C4-2B (cell line): Measurements from ENCODE around the gene RASA4B.
"Not testable (repeated sequence)": the region's sequence is repeated elsewhere in the genome, so short reads cannot be mapped to it uniquely, and the experiment has no call there.

Experiments used
- ZFX ChIP-seq: fragments of 450-650 bp; IDR thresholded peaks from 2 replicates; pipeline ENCODE4 v1.6.1; 2017
- TF ChIP-seq, protein P1 (sequence below): fragments of 450-650 bp; conservative IDR thresholded peaks from 2 replicates; pipeline ENCODE4 v1.5.1; 2017; ENCODE audit warnings: mild to moderate bottlenecking

DNA sequence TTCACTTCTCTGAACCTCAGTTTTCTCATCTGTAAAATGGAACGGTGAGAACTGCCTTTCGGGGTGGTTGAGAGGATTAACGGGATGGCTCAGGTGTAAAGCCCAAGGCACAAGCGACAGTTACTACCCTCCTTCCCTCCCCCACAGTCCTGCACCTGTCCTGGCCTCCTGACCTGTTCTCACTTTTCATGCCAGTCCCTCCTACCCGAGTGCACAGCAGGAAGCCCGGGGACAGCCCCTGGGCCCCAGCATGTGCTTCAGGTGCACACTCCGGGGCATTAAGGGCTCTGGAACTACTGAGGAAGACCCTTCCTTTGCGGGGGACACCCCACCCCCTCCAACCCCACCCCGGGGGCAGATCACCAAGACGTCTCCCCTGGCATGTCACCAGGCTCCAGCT, 626 bp downstream of the RASA4B start:
- TF ChIP-seq, protein P1, sequence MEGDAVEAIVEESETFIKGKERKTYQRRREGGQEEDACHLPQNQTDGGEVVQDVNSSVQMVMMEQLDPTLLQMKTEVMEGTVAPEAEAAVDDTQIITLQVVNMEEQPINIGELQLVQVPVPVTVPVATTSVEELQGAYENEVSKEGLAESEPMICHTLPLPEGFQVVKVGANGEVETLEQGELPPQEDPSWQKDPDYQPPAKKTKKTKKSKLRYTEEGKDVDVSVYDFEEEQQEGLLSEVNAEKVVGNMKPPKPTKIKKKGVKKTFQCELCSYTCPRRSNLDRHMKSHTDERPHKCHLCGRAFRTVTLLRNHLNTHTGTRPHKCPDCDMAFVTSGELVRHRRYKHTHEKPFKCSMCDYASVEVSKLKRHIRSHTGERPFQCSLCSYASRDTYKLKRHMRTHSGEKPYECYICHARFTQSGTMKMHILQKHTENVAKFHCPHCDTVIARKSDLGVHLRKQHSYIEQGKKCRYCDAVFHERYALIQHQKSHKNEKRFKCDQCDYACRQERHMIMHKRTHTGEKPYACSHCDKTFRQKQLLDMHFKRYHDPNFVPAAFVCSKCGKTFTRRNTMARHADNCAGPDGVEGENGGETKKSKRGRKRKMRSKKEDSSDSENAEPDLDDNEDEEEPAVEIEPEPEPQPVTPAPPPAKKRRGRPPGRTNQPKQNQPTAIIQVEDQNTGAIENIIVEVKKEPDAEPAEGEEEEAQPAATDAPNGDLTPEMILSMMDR = not testable (repeated sequence)
- TF ChIP-seq ZFX = not testable (repeated sequence)
